Eye (tissue), 1 donor: ENCODE results near the gene AKAP10.
"Not testable (repeated sequence)": the region's sequence is repeated elsewhere in the genome, so short reads cannot be mapped to it uniquely, and the experiment has no call there.

Source experiments
- DNase-seq: peaks from one replicate; pipeline ENCODE4 v3.0.0-alpha.2; 2015

Gene AKAP10

GRCh38 chr17:19977293-19978208 lies at the start of gene AKAP10:
Gene AKAP10 (minus strand): TSS chr17:19977828. CDS start chr17:19977679, 149 bp downstream.
- peak; percentile 97 for DNase-seq

GRCh38 chr17:20026960-20027359 lies 49.3 kb upstream of the AKAP10 start:
- DNase-seq = no peak

GRCh38 chr17:20022701-20023100 lies 45.1 kb upstream of the AKAP10 start:
- no peak for DNase-seq

GRCh38 chr17:20016475-20016992 lies 38.9 kb upstream of the AKAP10 start:
- DNase-seq = not testable (repeated sequence)

GRCh38 chr17:20012017-20012536 lies 34.4 kb upstream of the AKAP10 start:
- DNase-seq = no peak

GRCh38 chr17:20010936-20011335 lies 33.3 kb upstream of the AKAP10 start:
- no peak for DNase-seq

GRCh38 chr17:20010099-20010863 lies 32.7 kb upstream of the AKAP10 start:
- peak; percentile 79 for DNase-seq

- peak; percentile 94 for DNase-seq
These were observed 31.9 kb upstream of the AKAP10 start, which contains the start of gene SPECC1 for GRCh38 chr17:20009302-20010098. Gene SPECC1 (plus strand): TSS chr17:20009359. CDS start chr17:20096652, 87,293 bp downstream.

GRCh38 chr17:20009052-20009301 lies 31.3 kb upstream of the AKAP10 start:
- no peak for DNase-seq

- no peak for DNase-seq
These were observed 30.8 kb upstream of the AKAP10 start for GRCh38 chr17:20008242-20009051.

GRCh38 chr17:19996502-19996901 lies 18.9 kb upstream of the AKAP10 start:
- DNase-seq = peak; percentile 30

- peak; percentile 24 for DNase-seq
These were observed 18.5 kb upstream of the AKAP10 start for GRCh38 chr17:19996086-19996485.

GRCh38 chr17:19992803-19993713 lies 15.4 kb upstream of the AKAP10 start:
- DNase-seq = peak; percentile 96

GRCh38 chr17:19991252-19991885 lies 13.7 kb upstream of the AKAP10 start:
- no peak for DNase-seq

- DNase-seq = no peak
These were observed 10.3 kb upstream of the AKAP10 start for GRCh38 chr17:19987897-19988296.

GRCh38 chr17:19986941-19987861 lies 9.6 kb upstream of the AKAP10 start:
- DNase-seq = no peak

- DNase-seq = peak; percentile 9
These were observed 2.5 kb upstream of the AKAP10 start for GRCh38 chr17:19979917-19980770.

GRCh38 chr17:19978805-19979211 lies 1.2 kb upstream of the AKAP10 start:
- DNase-seq = no peak
